Measurements from ENCODE around the gene GMDS. TPM values are rescaled to one million over a fixed set of nuclear protein-coding genes. Genes with fewer than 3 reads are reported as not detected.

Gene GMDS
- total RNA-seq, 2 experiments from 2014 or later, result 13.9 to 16.4 TPM

DNA sequence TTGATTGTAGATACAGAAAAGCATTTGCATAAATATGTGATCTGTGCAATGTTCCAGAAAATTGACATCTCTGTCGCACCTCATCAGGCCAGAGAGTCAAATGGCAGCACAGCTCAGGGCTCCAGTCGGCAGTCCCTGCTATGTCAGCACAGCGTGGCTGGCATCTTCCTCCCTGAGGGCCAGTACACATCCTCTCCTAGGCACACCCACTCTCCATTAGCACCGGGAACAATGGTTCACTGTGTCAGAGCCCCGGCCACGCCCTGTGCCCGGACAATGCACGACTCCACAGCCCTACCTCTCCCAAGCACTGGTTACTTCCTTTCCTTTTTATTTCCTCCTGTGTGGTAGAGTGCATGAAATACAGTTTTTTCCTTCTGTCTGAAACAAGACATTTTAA is 520.8 kb downstream of the GMDS start:
- Mint-ChIP-seq H3K36me3 (ENCODE audit: low read depth) (peaks cover 30% of the 10 kb centered on the region), H3K9me3 (no peaks in the 10 kb centered on the region), H3K27ac (no peak overlapping the region), H3K27me3 (no peaks in the 10 kb centered on the region), H3K4me1 (ENCODE audit: low read depth) (no peaks in the 10 kb centered on the region), H3K4me3 (no peak overlapping the region)
- ATAC-seq (ENCODE audit: poor library complexity) (no peak), DNase-seq (no peak)
- no peak overlapping the region for H3K27ac ChIP-seq (ENCODE audit: low read depth in 1 of 2, low read length in 2 of 2)
- H3K4me3 ChIP-seq (ENCODE audit: low read length), result no peak overlapping the region
- no peaks in the 10 kb centered on the region for H3K27me3 ChIP-seq (ENCODE audit: control insufficient read depth in 1 of 2, insufficient read depth in 2 of 2, low read length in 2 of 2)
- peaks cover 6% of the 10 kb centered on the region for H3K36me3 ChIP-seq (ENCODE audit: insufficient read depth, low read length)
- TF ChIP-seq, protein P1, sequence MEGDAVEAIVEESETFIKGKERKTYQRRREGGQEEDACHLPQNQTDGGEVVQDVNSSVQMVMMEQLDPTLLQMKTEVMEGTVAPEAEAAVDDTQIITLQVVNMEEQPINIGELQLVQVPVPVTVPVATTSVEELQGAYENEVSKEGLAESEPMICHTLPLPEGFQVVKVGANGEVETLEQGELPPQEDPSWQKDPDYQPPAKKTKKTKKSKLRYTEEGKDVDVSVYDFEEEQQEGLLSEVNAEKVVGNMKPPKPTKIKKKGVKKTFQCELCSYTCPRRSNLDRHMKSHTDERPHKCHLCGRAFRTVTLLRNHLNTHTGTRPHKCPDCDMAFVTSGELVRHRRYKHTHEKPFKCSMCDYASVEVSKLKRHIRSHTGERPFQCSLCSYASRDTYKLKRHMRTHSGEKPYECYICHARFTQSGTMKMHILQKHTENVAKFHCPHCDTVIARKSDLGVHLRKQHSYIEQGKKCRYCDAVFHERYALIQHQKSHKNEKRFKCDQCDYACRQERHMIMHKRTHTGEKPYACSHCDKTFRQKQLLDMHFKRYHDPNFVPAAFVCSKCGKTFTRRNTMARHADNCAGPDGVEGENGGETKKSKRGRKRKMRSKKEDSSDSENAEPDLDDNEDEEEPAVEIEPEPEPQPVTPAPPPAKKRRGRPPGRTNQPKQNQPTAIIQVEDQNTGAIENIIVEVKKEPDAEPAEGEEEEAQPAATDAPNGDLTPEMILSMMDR (IDR thresholded peaks at IDR 0.05), result no peak
- ChIA-PET POLR2A (interaction anchor here (0.6 kb wide), 1 partner anchor 411 kb away, joined by 3 read pairs; no protein-coding TSS in a partner anchor), CTCF (no interaction called here)
- intact Hi-C loops (cut with DNase I, micrococcal nuclease), result no loop called here
- H3K9me3 ChIP-seq (ENCODE audit: control insufficient read depth in 1 of 2, insufficient read depth in 1 of 2, low read length in 2 of 2), result no peaks in the 10 kb centered on the region
- no peaks in the 10 kb centered on the region for H3K4me1 ChIP-seq (ENCODE audit: insufficient read depth, low read length)

DNA sequence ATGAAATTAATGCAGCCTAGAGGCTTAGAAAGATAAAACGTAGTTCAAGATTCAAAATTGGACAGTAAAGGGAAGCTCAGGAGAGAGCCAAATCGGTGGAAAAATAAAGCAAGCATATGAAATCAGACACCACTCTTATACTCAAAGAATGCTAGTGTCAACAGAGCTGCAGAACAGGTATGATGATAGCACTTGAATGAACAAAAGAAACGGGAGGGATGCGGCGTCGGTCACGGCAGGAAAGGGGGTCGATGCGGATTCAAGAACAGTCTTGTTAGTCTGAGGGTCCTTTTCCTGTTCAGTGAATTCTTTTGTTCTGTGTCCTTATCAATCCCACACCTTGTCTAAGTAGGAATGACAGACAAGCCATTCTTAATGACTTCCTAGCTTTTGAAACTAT is 521.3 kb downstream of the GMDS start:
- ChIA-PET CTCF (no interaction called here), POLR2A (no interaction called here)
- H3K9me3 ChIP-seq (ENCODE audit: control insufficient read depth in 1 of 2, insufficient read depth in 1 of 2, low read length in 2 of 2), result no peaks in the 10 kb centered on the region
- ATAC-seq (ENCODE audit: poor library complexity) (no peak), DNase-seq (no peak)
- H3K36me3 ChIP-seq (ENCODE audit: insufficient read depth, low read length), result peaks cover 6% of the 10 kb centered on the region
- no peaks in the 10 kb centered on the region for H3K4me1 Mint-ChIP-seq (ENCODE audit: low read depth)
- H3K27ac ChIP-seq (ENCODE audit: low read depth in 1 of 2, low read length in 2 of 2), result no peak overlapping the region
- H3K36me3 Mint-ChIP-seq (ENCODE audit: low read depth), result peaks cover 30% of the 10 kb centered on the region
- no peaks in the 10 kb centered on the region for H3K27me3 Mint-ChIP-seq
- TF ChIP-seq, protein P1 (IDR thresholded peaks at IDR 0.05), result no peak
- no peaks in the 10 kb centered on the region for H3K4me1 ChIP-seq (ENCODE audit: insufficient read depth, low read length)
- no peak overlapping the region for H3K27ac Mint-ChIP-seq
- intact Hi-C loops (cut with DNase I, micrococcal nuclease), result no loop called here
- no peak overlapping the region for H3K4me3 Mint-ChIP-seq
- H3K9me3 Mint-ChIP-seq, result no peaks in the 10 kb centered on the region
- no peaks in the 10 kb centered on the region for H3K27me3 ChIP-seq (ENCODE audit: control insufficient read depth in 1 of 2, insufficient read depth in 2 of 2, low read length in 2 of 2)
- H3K4me3 ChIP-seq (ENCODE audit: low read length), result no peak overlapping the region

DNA sequence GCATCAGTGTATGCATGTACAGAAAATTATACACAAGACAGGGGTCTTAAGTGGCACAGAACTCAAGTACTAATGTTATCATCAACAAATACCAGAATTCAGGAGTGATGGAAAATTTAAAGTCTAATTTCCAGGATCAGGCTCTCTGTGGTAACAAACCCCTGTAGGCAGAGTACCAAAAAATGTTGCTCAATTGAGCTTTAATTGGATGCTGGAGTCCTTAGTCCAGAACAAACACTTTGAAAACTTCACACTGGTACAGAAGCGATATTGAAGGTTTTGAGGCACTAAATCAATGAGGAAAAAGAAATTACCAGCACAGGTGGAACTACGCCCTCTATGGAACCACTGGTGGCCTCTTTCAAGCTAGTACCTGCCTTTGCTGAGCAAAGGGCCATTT is 522.6 kb downstream of the GMDS start:
- H3K4me3 Mint-ChIP-seq, result no peak overlapping the region
- no peak overlapping the region for H3K27ac Mint-ChIP-seq
- H3K36me3 Mint-ChIP-seq (ENCODE audit: low read depth), result peaks cover 30% of the 10 kb centered on the region
- H3K4me1 Mint-ChIP-seq (ENCODE audit: low read depth), result no peaks in the 10 kb centered on the region
- ATAC-seq (ENCODE audit: poor library complexity) (no peak), DNase-seq (no peak)
- no peaks in the 10 kb centered on the region for H3K9me3 ChIP-seq (ENCODE audit: control insufficient read depth in 1 of 2, insufficient read depth in 1 of 2, low read length in 2 of 2)
- H3K4me3 ChIP-seq (ENCODE audit: low read length), result no peak overlapping the region
- H3K27me3 Mint-ChIP-seq, result no peaks in the 10 kb centered on the region
- intact Hi-C loops (cut with DNase I, micrococcal nuclease), result no loop called here
- POLR2A ChIA-PET, result no interaction called here
- no peaks in the 10 kb centered on the region for H3K27me3 ChIP-seq (ENCODE audit: control insufficient read depth in 1 of 2, insufficient read depth in 2 of 2, low read length in 2 of 2)
- H3K9me3 Mint-ChIP-seq, result no peaks in the 10 kb centered on the region
- TF ChIP-seq, protein P1 (IDR thresholded peaks at IDR 0.05), result no peak
- H3K4me1 ChIP-seq (ENCODE audit: insufficient read depth, low read length), result no peaks in the 10 kb centered on the region
- H3K36me3 ChIP-seq (ENCODE audit: insufficient read depth, low read length), result peaks cover 6% of the 10 kb centered on the region
- CTCF ChIA-PET, result no interaction called here
- no peak overlapping the region for H3K27ac ChIP-seq (ENCODE audit: low read depth in 1 of 2, low read length in 2 of 2)

Measured in CD4-positive, alpha-beta T cell (primary cell).